HepG2 (cell line): ENCODE results near the gene PPP1R13L. TPM values are rescaled to one million over a fixed set of nuclear protein-coding genes. Genes with fewer than 3 reads are reported as not detected.
A peak's percentile ranks its signal among the peaks of the same experiment; 100 is the strongest.

Source experiments
- AGO1 ChIP-seq: fragments of 200-400 bp; formaldehyde crosslinking; IDR thresholded peaks from 2 replicates; pipeline ENCODE4 v1.6.1; 2017; ENCODE audit warnings: mild to moderate bottlenecking, low read depth, low read length, moderate library complexity; ENCODE audit not compliant: poor library complexity, severe bottlenecking
- ARID2 ChIP-seq: sonication (generic); formaldehyde crosslinking; IDR thresholded peaks from 2 replicates; pipeline ENCODE4 v1.8.1; 2022; ENCODE audit warnings: mild to moderate bottlenecking, missing genetic modification reagents, borderline replicate concordance
- CEBPG ChIP-seq: IDR thresholded peaks from 2 replicates; pipeline ENCODE4 v1.6.1; 2016
- E2F5 ChIP-seq: sonication (generic); formaldehyde crosslinking; conservative IDR thresholded peaks from 2 replicates; pipeline ENCODE4 v1.4.0; 2020; ENCODE audit warnings: missing genetic modification reagents
- EZH2 ChIP-seq: conservative IDR thresholded peaks from 2 replicates; pipeline ENCODE4 v1.6.1; 2012; ENCODE audit warnings: mild to moderate bottlenecking, low read depth, low read length, moderate library complexity
- FLYWCH1 ChIP-seq: sonication (generic); formaldehyde crosslinking; IDR thresholded peaks from 2 replicates; pipeline ENCODE4 v1.8.1; 2023; ENCODE audit warnings: mild to moderate bottlenecking, missing genetic modification reagents
- IKZF1 ChIP-seq: fragments of 450-650 bp; IDR thresholded peaks from 2 replicates; pipeline ENCODE4 v1.7.1; 2016
- IRX3 ChIP-seq: sonication (generic); formaldehyde crosslinking; IDR thresholded peaks from 2 replicates; pipeline ENCODE4 v1.8.1; 2023; ENCODE audit warnings: mild to moderate bottlenecking, low read depth, missing genetic modification reagents, borderline replicate concordance
- KDM3A ChIP-seq: IDR thresholded peaks from 2 replicates; pipeline ENCODE4 v1.6.1; 2018; ENCODE audit warnings: low read depth, missing compliant biosample characterization
- NRL ChIP-seq: sonication (generic); formaldehyde crosslinking; IDR thresholded peaks from 2 replicates; pipeline ENCODE4 v1.5.0; 2020; ENCODE audit warnings: missing genetic modification reagents, mild to moderate bottlenecking, moderate library complexity, borderline replicate concordance
- PBX2 ChIP-seq: IDR thresholded peaks from 2 replicates; pipeline ENCODE4 v1.6.1; 2016; ENCODE audit warnings: control low read depth
- RFXANK ChIP-seq: IDR thresholded peaks from 2 replicates; pipeline ENCODE4 v1.6.1; 2016
- RXRB ChIP-seq: IDR thresholded peaks from 2 replicates; pipeline ENCODE4 v1.6.1; 2016; ENCODE audit warnings: borderline replicate concordance, missing genetic modification reagents, missing compliant biosample characterization
- SMYD3 ChIP-seq: sonication (generic); formaldehyde crosslinking; IDR thresholded peaks from 2 replicates; pipeline ENCODE4 v1.8.1; 2023; ENCODE audit warnings: mild to moderate bottlenecking, missing genetic modification reagents
- SP4 ChIP-seq: sonication (generic); formaldehyde crosslinking; IDR thresholded peaks from 2 replicates; pipeline ENCODE4 v1.8.1; 2023; ENCODE audit warnings: mild to moderate bottlenecking, missing genetic modification reagents
- TEAD2 ChIP-seq: sonication (generic); formaldehyde crosslinking; IDR thresholded peaks from 2 replicates; pipeline ENCODE4 v1.9.0; 2021; ENCODE audit warnings: missing genetic modification reagents
- ZFP36 ChIP-seq: fragments of 150-350 bp; IDR thresholded peaks from 2 replicates; pipeline ENCODE4 v1.6.1; 2018; ENCODE audit warnings: borderline replicate concordance, low read length, low read depth; ENCODE audit not compliant: partially characterized antibody
- ZNF619 ChIP-seq: sonication (generic); formaldehyde crosslinking; IDR thresholded peaks from 2 replicates; pipeline ENCODE4 v1.4.0; 2020; ENCODE audit warnings: mild to moderate bottlenecking, missing genetic modification reagents
- ZNF629 ChIP-seq: sonication (generic); formaldehyde crosslinking; conservative IDR thresholded peaks from 2 replicates; pipeline ENCODE4 v1.5.0; 2020; ENCODE audit warnings: missing genetic modification reagents
- ZNF687 ChIP-seq: sonication (generic); formaldehyde crosslinking; IDR thresholded peaks from 2 replicates; pipeline ENCODE4 v1.5.1; 2020; ENCODE audit warnings: mild to moderate bottlenecking, missing genetic modification reagents, moderate library complexity
- ZNF776 ChIP-seq: sonication (generic); formaldehyde crosslinking; IDR thresholded peaks from 2 replicates; pipeline ENCODE4 v1.4.0; 2020; ENCODE audit warnings: mild to moderate bottlenecking, missing genetic modification reagents
- ZSCAN25 ChIP-seq: sonication (generic); formaldehyde crosslinking; IDR thresholded peaks from 2 replicates; pipeline ENCODE4 v1.8.0; 2022; ENCODE audit warnings: mild to moderate bottlenecking, missing genetic modification reagents
- ZSCAN31 ChIP-seq: sonication (generic); formaldehyde crosslinking; IDR thresholded peaks from 2 replicates; pipeline ENCODE4 v1.5.0; 2020; ENCODE audit warnings: low read depth, mild to moderate bottlenecking, missing genetic modification reagents
- polyA plus RNA-seq, 8 experiments: library from polyadenylated mRNA; depleted of rRNA in 3 of 8; stranded (reverse) in 7 of 8; unstranded in 1 of 8; fragments of >200 nt; fragmentation: Illumina TruSeq in 4 of 8; extraction: Trizol in 4 of 8; gene quantifications; 2 replicates each; pipeline versions ENCODE4 v1.2.1 to v1.2.3, GENCODE V29; 2011 to 2016; ENCODE audit warnings: low read depth in 4 of 8, missing spikeins in 1 of 8, mixed read lengths in 1 of 8; ENCODE audit not compliant: insufficient read depth in 1 of 8
- total RNA-seq, 5 experiments: library from RNA; depleted of rRNA; stranded (reverse); fragments of >200 nt; fragmentation: Illumina TruSeq; extraction: Trizol; gene quantifications; 2 replicates each; pipeline ENCODE4 v1.2.3, GENCODE V29; 2016; ENCODE audit warnings: low read depth in 1 of 5

The PPP1R13L gene
- total and polyA plus RNA-seq, 2 of the 13 experiments (the other 11 are each of a cell fraction or from before 2014, with no cell fraction given): 1.3 to 6.6 TPM

GRCh38 chr19:45444318-45445041 is 39.6 kb upstream of the PPP1R13L start (continued):
- TF ChIP-seq PBX2: no peak
- no peak for TF ChIP-seq SMYD3 (CRISPR knock-in tag)
- no peak for TF ChIP-seq CEBPG (CRISPR knock-in tag)
- TF ChIP-seq KDM3A (CRISPR knock-in tag): peak; percentile 41; the same call in 1 of the 2 replicates
- TF ChIP-seq SP4: peak; percentile 46; the same call in 1 of the 2 replicates
- TF ChIP-seq NRL (CRISPR knock-in tag): peak; percentile 43; the same call in 1 of the 2 replicates
- TF ChIP-seq IRX3 (CRISPR knock-in tag): no peak
- TF ChIP-seq EZH2: no peak
- TF ChIP-seq ZNF687 (CRISPR knock-in tag): peak; percentile 78
- TF ChIP-seq IKZF1: no peak
- no peak for TF ChIP-seq ZSCAN31
- TF ChIP-seq FLYWCH1 (CRISPR knock-in tag): no peak
- TF ChIP-seq AGO1: no peak
- TF ChIP-seq ZNF629 (CRISPR knock-in tag): peak; percentile 88
- no peak for TF ChIP-seq ARID2 (CRISPR knock-in tag)
- TF ChIP-seq ZNF776: no peak; the same call in 1 of the 2 replicates
- no peak for TF ChIP-seq TEAD2 (CRISPR knock-in tag)
- no peak for TF ChIP-seq ZFP36
- no peak for TF ChIP-seq RFXANK (CRISPR knock-in tag)
- 0 out of 2 replicates have a peak, but pooled peaks have one; percentile 44 for TF ChIP-seq E2F5 (CRISPR knock-in tag)
- TF ChIP-seq RXRB (CRISPR knock-in tag): peak; percentile 50; the same call in 1 of the 2 replicates
- no peak for TF ChIP-seq ZSCAN25
- no peak for TF ChIP-seq ZNF619 (CRISPR knock-in tag)
